ENCODE data around the gene ATP7B.

DNA sequence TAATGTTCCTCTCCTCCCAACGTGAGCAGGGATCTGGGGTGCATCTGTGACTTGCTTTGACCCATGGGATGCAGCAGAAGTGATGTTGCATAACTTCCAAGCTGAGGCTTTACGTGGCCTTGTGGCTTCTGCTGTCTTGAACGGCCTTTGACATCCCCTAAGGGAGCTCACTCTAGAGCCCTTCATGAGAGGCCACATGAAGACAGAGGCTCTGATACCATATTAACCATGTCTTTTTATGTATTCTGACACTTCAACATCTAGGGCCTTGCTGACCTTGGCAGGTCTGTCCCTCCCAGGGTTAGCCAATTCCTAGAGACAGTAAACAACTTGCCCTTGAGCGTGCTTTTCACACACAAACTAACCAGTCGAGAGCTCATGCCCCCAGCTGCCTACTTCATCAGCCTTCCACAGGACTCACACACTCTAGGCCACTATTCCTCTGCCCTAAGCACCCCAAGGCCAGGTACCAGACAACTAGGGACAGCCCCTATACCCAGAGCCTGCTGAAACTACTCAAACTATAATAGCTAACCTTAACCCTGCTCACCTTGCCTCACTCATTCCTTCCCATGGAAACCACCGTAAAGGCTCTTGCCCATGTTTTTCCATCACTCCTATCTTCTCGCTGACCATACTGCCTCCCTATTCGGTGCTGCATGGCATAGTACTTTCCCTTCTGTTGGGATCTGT, 104.1 kb downstream of the ATP7B start:
- TF ChIP-seq, protein P1, sequence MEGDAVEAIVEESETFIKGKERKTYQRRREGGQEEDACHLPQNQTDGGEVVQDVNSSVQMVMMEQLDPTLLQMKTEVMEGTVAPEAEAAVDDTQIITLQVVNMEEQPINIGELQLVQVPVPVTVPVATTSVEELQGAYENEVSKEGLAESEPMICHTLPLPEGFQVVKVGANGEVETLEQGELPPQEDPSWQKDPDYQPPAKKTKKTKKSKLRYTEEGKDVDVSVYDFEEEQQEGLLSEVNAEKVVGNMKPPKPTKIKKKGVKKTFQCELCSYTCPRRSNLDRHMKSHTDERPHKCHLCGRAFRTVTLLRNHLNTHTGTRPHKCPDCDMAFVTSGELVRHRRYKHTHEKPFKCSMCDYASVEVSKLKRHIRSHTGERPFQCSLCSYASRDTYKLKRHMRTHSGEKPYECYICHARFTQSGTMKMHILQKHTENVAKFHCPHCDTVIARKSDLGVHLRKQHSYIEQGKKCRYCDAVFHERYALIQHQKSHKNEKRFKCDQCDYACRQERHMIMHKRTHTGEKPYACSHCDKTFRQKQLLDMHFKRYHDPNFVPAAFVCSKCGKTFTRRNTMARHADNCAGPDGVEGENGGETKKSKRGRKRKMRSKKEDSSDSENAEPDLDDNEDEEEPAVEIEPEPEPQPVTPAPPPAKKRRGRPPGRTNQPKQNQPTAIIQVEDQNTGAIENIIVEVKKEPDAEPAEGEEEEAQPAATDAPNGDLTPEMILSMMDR (IDR thresholded peaks at IDR 0.05; ENCODE audit: insufficient read depth, low read depth, low read length): no peak
- TF ChIP-seq EZH2 (IDR thresholded peaks at IDR 0.05; ENCODE audit: insufficient read depth, low read length): no peak

Measured in astrocyte (in vitro differentiated cells and primary cell).